HepG2 (cell line): Measurements from ENCODE around the gene PODN. TPM values are rescaled to one million over a fixed set of nuclear protein-coding genes. Genes with fewer than 3 reads are reported as not detected.

Source experiments
- ATAC-seq: fragments of 200-7000 bp; cut with Tn5 transposase; 3 replicates; pipeline ENCODE4 v1.9.1; 2020; ENCODE audit warnings: mild to moderate bottlenecking, moderate library complexity
- BruUV-seq: library from RNA; stranded (reverse); fragments of 400-500 nt; replicated peaks from 2 replicates; lab custom pipeline; 2021; lab: Mats Ljungman, UMichigan
- CTCF ChIA-PET: fragments of 300-600 bp; formaldehyde crosslinking; extraction: SDS; loops from one replicate; lab custom pipeline; 2021; ENCODE audit warnings: low total read pairs, inconsistent platforms, low intra/inter-chr PET ratio; lab: Yijun Ruan, JAX
- POLR2A ChIA-PET: fragments of 350-600 bp; sonication (Branson Sonifier 250); formaldehyde crosslinking; loops from one replicate; lab custom pipeline; 2020; ENCODE audit warnings: antibody characterized with exemption, inconsistent platforms; lab: Yijun Ruan, JAX
- DNase-seq: peaks from one replicate; pipeline ENCODE4 v3.0.0-alpha.2; 2015; ENCODE audit warnings: low spot score
- FAIRE-seq: peaks from 3 replicates; lab custom pipeline; 2011; peaks lifted over from hg19 to GRCh38; lab: Jason Lieb, UNC
- H2AFZ ChIP-seq: one replicate; pipeline ENCODE4 v1.6.1; 2011; ENCODE audit warnings: low read length, inconsistent platforms
- H3K27ac ChIP-seq: fragments of 300-600 bp; 3 replicates; pipeline ENCODE4 v1.8.0; 2011; ENCODE audit warnings: mixed run types, mild to moderate bottlenecking, mixed read lengths, low read length, inconsistent platforms; ENCODE audit not compliant: insufficient read depth; ENCODE audit errors: extremely low read length
- H3K27me3 ChIP-seq, 2 experiments: fragments of 200-600 bp in 1 of 2; 2 replicates in 1 of 2; 3 replicates in 1 of 2; pipeline versions ENCODE4 v1.6.0 to v1.8.0; 2011; ENCODE audit warnings: low read length in 2 of 2, mild to moderate bottlenecking in 2 of 2, moderate library complexity in 2 of 2, inconsistent platforms in 1 of 2; ENCODE audit not compliant: insufficient read depth in 2 of 2, control insufficient read depth in 1 of 2
- H3K36me3 ChIP-seq, 2 experiments: fragments of 200-600 bp in 1 of 2; replicated peaks in 1 of 2; 2 replicates in 1 of 2; 3 replicates in 1 of 2; pipeline versions ENCODE4 v1.5.1 to v1.8.0; 2011; ENCODE audit warnings: low read length in 2 of 2, inconsistent platforms in 1 of 2; ENCODE audit not compliant: insufficient read depth in 2 of 2, control insufficient read depth in 1 of 2
- H3K4me1 ChIP-seq: 2 replicates; pipeline ENCODE4 v1.5.1; 2012; ENCODE audit warnings: low read length, inconsistent platforms; ENCODE audit not compliant: insufficient read depth
- H3K4me2 ChIP-seq: 2 replicates; pipeline ENCODE4 v1.6.0; 2011; ENCODE audit warnings: low read depth, low read length, inconsistent platforms
- H3K4me3 ChIP-seq, 3 experiments: fragments of 200-600 bp in 1 of 3; sonication (generic), shearing (Covaris generic) in 1 of 3; replicated peaks in 1 of 3; 2 replicates each; pipeline ENCODE4 v1.5.1; 2011 to 2016; ENCODE audit warnings: low read length in 3 of 3, inconsistent platforms in 2 of 3, low read depth in 2 of 3, mild to moderate bottlenecking in 2 of 3, control low read depth in 1 of 3, mixed read lengths in 1 of 3; ENCODE audit not compliant: insufficient read depth in 1 of 3
- H3K79me2 ChIP-seq: one replicate; pipeline ENCODE4 v1.6.1; 2011; ENCODE audit warnings: low read length, inconsistent platforms; ENCODE audit not compliant: insufficient read depth
- H3K9ac ChIP-seq: 2 replicates; pipeline ENCODE4 v1.6.0; 2011; ENCODE audit warnings: mild to moderate bottlenecking, low read depth, low read length, inconsistent platforms; ENCODE audit not compliant: insufficient read depth
- H3K9me3 ChIP-seq: 2 replicates; pipeline ENCODE4 v1.5.1; 2012; ENCODE audit warnings: mild to moderate bottlenecking, low read length
- H4K20me1 ChIP-seq: 2 replicates; pipeline ENCODE4 v1.6.0; 2011; ENCODE audit warnings: inconsistent platforms, mild to moderate bottlenecking, low read length, moderate library complexity; ENCODE audit not compliant: insufficient read depth
- ATF7 ChIP-seq, 2 experiments: fragments of 450-650 bp in 1 of 2; sonication (generic) in 1 of 2; formaldehyde crosslinking in 1 of 2; IDR thresholded peaks; 2 replicates each; pipeline versions ENCODE4 v1.4.0 to v1.6.1; 2016 to 2020; ENCODE audit warnings: antibody characterized with exemption in 1 of 2, mild to moderate bottlenecking in 1 of 2, missing genetic modification reagents in 1 of 2
- DPF2 ChIP-seq: sonication (generic); formaldehyde crosslinking; IDR thresholded peaks from 2 replicates; pipeline ENCODE4 v1.4.0; 2020; ENCODE audit warnings: mild to moderate bottlenecking, low read depth, missing genetic modification reagents, borderline replicate concordance
- FOXP1 ChIP-seq, 2 experiments: fragments of 450-650 bp in 1 of 2; IDR thresholded peaks; 2 replicates each; pipeline ENCODE4 v1.6.1; 2017 to 2018; ENCODE audit warnings: antibody characterized with exemption in 1 of 2
- GATAD1 ChIP-seq: IDR thresholded peaks from 2 replicates; pipeline ENCODE4 v1.6.1; 2016; ENCODE audit warnings: missing genetic modification reagents, missing compliant biosample characterization
- HDAC6 ChIP-seq: fragments of 200-600 bp; sonication (generic); IDR thresholded peaks from 2 replicates; pipeline ENCODE4 v1.7.0; 2017; ENCODE audit warnings: mild to moderate bottlenecking, antibody characterized with exemption, low read length, low read depth
- KIAA2018 ChIP-seq: sonication (generic); formaldehyde crosslinking; IDR thresholded peaks from 2 replicates; pipeline ENCODE4 v1.5.0; 2020; ENCODE audit warnings: mild to moderate bottlenecking, missing genetic modification reagents, borderline replicate concordance
- ZNF605 ChIP-seq: sonication (generic); formaldehyde crosslinking; IDR thresholded peaks from 2 replicates; pipeline ENCODE4 v1.8.0; 2022; ENCODE audit warnings: mild to moderate bottlenecking, missing genetic modification reagents
- WGBS: methylation state at CpG from one replicate; pipeline ENCODE4 v1.1.6; 2017; ENCODE audit warnings: low lambda C conversion rate; 5-methylcytosine and 5-hydroxymethylcytosine counted together
- in situ Hi-C: cut with HindIII; loops from 2 replicates; pipeline ENCODE4 v1.10.0; 2017; ENCODE audit warnings: low pct_unique_long_range_greater_than_20kb; ENCODE audit not compliant: extremely low pct_ligation_motif_present
- intact Hi-C: fragments of 100-400 bp; cut with micrococcal nuclease; formaldehyde crosslinking; loops from one replicate; pipeline ENCODE4 v1.10.0; 2022; ENCODE audit not compliant: unreplicated experiment
- polyA plus RNA-seq, 8 experiments: library from polyadenylated mRNA; depleted of rRNA in 3 of 8; stranded (reverse) in 7 of 8; unstranded in 1 of 8; fragments of >200 nt; fragmentation: Illumina TruSeq in 4 of 8; extraction: Trizol in 4 of 8; gene quantifications; 2 replicates each; pipeline versions ENCODE4 v1.2.1 to v1.2.3, GENCODE V29; 2011 to 2016; ENCODE audit warnings: low read depth in 4 of 8, missing spikeins in 1 of 8, mixed read lengths in 1 of 8; ENCODE audit not compliant: insufficient read depth in 1 of 8
- total RNA-seq, 5 experiments: library from RNA; depleted of rRNA; stranded (reverse); fragments of >200 nt; fragmentation: Illumina TruSeq; extraction: Trizol; gene quantifications; 2 replicates each; pipeline ENCODE4 v1.2.3, GENCODE V29; 2016; ENCODE audit warnings: low read depth in 1 of 5
- TF ChIP-seq, protein P1 (sequence below): sonication (generic); formaldehyde crosslinking; IDR thresholded peaks from 2 replicates; pipeline ENCODE4 v1.4.0; 2020; ENCODE audit warnings: mild to moderate bottlenecking, low read depth, missing genetic modification reagents

The PODN gene
- total and polyA plus RNA-seq, 2 of the 13 experiments (the other 11 are each of a cell fraction or from before 2014, with no cell fraction given), result 0.13 TPM; not detected in 1

- no peak overlapping the region for H3K27ac ChIP-seq
- no peaks in the 10 kb centered on the region for H3K4me1 ChIP-seq
- no peaks in the 10 kb centered on the region for H3K79me2 ChIP-seq
- H3K36me3 ChIP-seq, result peaks cover 11 to 25% of the 10 kb centered on the region in 2 experiments
- in situ Hi-C loops, result no loop called here
- 96% methylated on average over 3 of the region's 3 CpGs for WGBS
- intact Hi-C loops, result no loop called here
- ATAC-seq (no peak), FAIRE-seq (no peak), DNase-seq (no peak)
- BruUV-seq, result no TSS peak
- no peaks in the 10 kb centered on the region for H3K27me3 ChIP-seq
- no peak overlapping the region for H3K9ac ChIP-seq
- no peaks in the 10 kb centered on the region for H4K20me1 ChIP-seq
- ChIA-PET CTCF (no interaction called here), POLR2A (no interaction called here)
- TF ChIP-seq DPF2 (CRISPR knock-in tag) (no peak), ZNF605 (CRISPR knock-in tag) (no peak), ATF7 (IDR thresholded peaks at IDR 0.05) (no peak), ATF7 (CRISPR knock-in tag; IDR thresholded peaks at IDR 0.05) (no peak), GATAD1 (no peak), HDAC6 (no peak)
- H2AFZ ChIP-seq, result no peak overlapping the region
- H3K9me3 ChIP-seq, result no peaks in the 10 kb centered on the region
- H3K4me3 ChIP-seq, result no peak overlapping the region
- H3K4me2 ChIP-seq, result no peak overlapping the region
These were observed 12.9 kb upstream of the PODN start for GRCh38 chr1:53048960-53049573.

DNA sequence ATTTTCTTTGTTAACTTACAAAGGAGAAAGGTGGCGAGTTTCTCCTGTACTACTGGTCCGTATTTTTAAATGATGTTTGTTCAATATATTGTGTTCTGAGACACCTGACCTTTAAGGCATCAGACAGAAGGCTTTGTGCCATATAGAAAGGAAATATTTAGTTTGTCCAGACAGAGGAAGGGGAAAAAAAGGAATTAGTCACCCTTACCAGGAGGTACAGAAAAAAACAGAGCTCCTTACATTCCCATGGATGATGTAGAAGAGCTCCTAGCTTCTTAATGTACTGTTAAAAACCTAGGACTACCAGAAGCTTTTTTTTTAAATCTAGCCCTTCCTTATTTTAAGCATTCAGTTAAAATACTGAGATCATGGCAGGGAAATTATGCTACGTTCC, 12.4 kb upstream of the PODN start:
- Histone ChIP-seq H3K79me2 (no peaks in the 10 kb centered on the region), H4K20me1 (no peaks in the 10 kb centered on the region), H3K4me3 (no peak overlapping the region), H3K9ac (no peak overlapping the region), H3K27ac (no peak overlapping the region), H3K36me3 (peaks cover 11 to 25% of the 10 kb centered on the region in 2 experiments), H3K4me2 (no peak overlapping the region), H3K4me1 (no peaks in the 10 kb centered on the region), H2AFZ (no peak overlapping the region), H3K27me3 (no peaks in the 10 kb centered on the region), H3K9me3 (no peaks in the 10 kb centered on the region)
- DNase-seq (no peak), FAIRE-seq (no peak), ATAC-seq (no peak)
- in situ Hi-C loops, result no loop called here
- BruUV-seq, result no TSS peak
- intact Hi-C loops, result no loop called here
- ChIA-PET CTCF (no interaction called here), POLR2A (no interaction called here)
- WGBS, result over 99% methylated on average over 3 of the region's 3 CpGs
- TF ChIP-seq FOXP1 (IDR thresholded peaks at IDR 0.05) (no peak), FOXP1 (CRISPR knock-in tag; IDR thresholded peaks at IDR 0.05) (no peak), KIAA2018 (CRISPR knock-in tag) (no peak)
- TF ChIP-seq, protein P1, sequence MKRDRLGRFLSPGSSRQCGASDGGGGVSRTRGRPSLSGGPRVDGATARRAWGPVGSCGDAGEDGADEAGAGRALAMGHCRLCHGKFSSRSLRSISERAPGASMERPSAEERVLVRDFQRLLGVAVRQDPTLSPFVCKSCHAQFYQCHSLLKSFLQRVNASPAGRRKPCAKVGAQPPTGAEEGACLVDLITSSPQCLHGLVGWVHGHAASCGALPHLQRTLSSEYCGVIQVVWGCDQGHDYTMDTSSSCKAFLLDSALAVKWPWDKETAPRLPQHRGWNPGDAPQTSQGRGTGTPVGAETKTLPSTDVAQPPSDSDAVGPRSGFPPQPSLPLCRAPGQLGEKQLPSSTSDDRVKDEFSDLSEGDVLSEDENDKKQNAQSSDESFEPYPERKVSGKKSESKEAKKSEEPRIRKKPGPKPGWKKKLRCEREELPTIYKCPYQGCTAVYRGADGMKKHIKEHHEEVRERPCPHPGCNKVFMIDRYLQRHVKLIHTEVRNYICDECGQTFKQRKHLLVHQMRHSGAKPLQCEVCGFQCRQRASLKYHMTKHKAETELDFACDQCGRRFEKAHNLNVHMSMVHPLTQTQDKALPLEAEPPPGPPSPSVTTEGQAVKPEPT (CRISPR knock-in tag), result no peak
